Keratinocyte (primary cell): ENCODE measurements around the gene GLA. TPM values are rescaled to one million over a fixed set of nuclear protein-coding genes. Genes with fewer than 3 reads are reported as not detected.

Source experiments
- DNase-seq: peaks from one replicate; pipeline ENCODE4 v3.0.0-alpha.2; 2011; ENCODE audit warnings: low read depth, missing footprints, low spot score
- FAIRE-seq: peaks from 2 replicates; lab custom pipeline; 2011; peaks lifted over from hg19 to GRCh38; lab: Jason Lieb, UNC
- H2AFZ ChIP-seq: 2 replicates; pipeline ENCODE4 v1.6.0; 2012; ENCODE audit warnings: low read length, control low read depth, inconsistent platforms; ENCODE audit not compliant: control insufficient read depth
- H3K27ac ChIP-seq: 2 replicates; pipeline ENCODE4 v1.5.1; 2011; ENCODE audit warnings: low read length; ENCODE audit not compliant: control insufficient read depth, insufficient read depth
- H3K27me3 ChIP-seq: 3 replicates; pipeline ENCODE4 v1.6.0; 2011; ENCODE audit warnings: low read length; ENCODE audit not compliant: control insufficient read depth, insufficient read depth; ENCODE audit errors: extremely low read depth
- H3K36me3 ChIP-seq, 2 experiments: 2 replicates in 1 of 2; 3 replicates in 1 of 2; pipeline ENCODE4 v1.5.1; 2011; ENCODE audit warnings: low read length in 2 of 2, mild to moderate bottlenecking in 1 of 2; ENCODE audit not compliant: control insufficient read depth in 2 of 2, insufficient read depth in 2 of 2; ENCODE audit errors: extremely low read depth in 1 of 2
- H3K4me1 ChIP-seq: 3 replicates; pipeline ENCODE4 v1.5.1; 2011; ENCODE audit warnings: low read length; ENCODE audit not compliant: control insufficient read depth, insufficient read depth; ENCODE audit errors: extremely low read depth
- H3K4me2 ChIP-seq: 3 replicates; pipeline ENCODE4 v1.6.0; 2011; ENCODE audit warnings: low read depth, low read length; ENCODE audit not compliant: control insufficient read depth, insufficient read depth; ENCODE audit errors: extremely low read depth
- H3K4me3 ChIP-seq, 3 experiments: fragments of 200-600 bp in 1 of 3; sonication (generic) in 1 of 3; 2 replicates in 2 of 3; 3 replicates in 1 of 3; pipeline ENCODE4 v1.5.1; 2011 to 2016; ENCODE audit warnings: low read length in 3 of 3, mild to moderate bottlenecking in 3 of 3, control low read depth in 2 of 3, inconsistent platforms in 1 of 3, low read depth in 1 of 3, mixed read lengths in 1 of 3, mixed run types in 1 of 3, moderate library complexity in 1 of 3; ENCODE audit not compliant: control insufficient read depth in 2 of 3, insufficient read depth in 2 of 3; ENCODE audit errors: extremely low read depth in 1 of 3
- H3K79me2 ChIP-seq: 2 replicates; pipeline ENCODE4 v1.6.0; 2012; ENCODE audit warnings: low read length; ENCODE audit not compliant: control insufficient read depth, insufficient read depth
- H3K9ac ChIP-seq: 3 replicates; pipeline ENCODE4 v1.6.0; 2011; ENCODE audit warnings: low read length; ENCODE audit not compliant: control insufficient read depth, insufficient read depth; ENCODE audit errors: extremely low read depth
- H3K9me1 ChIP-seq: 3 replicates; pipeline ENCODE4 v1.6.0; 2011; ENCODE audit warnings: low read length; ENCODE audit not compliant: control insufficient read depth, insufficient read depth; ENCODE audit errors: extremely low read depth
- H3K9me3 ChIP-seq: 2 replicates; pipeline ENCODE4 v1.5.1; 2012; ENCODE audit warnings: low read depth, low read length; ENCODE audit not compliant: control insufficient read depth
- H4K20me1 ChIP-seq: 3 replicates; pipeline ENCODE4 v1.6.0; 2011; ENCODE audit warnings: low read length; ENCODE audit not compliant: control insufficient read depth, insufficient read depth; ENCODE audit errors: extremely low read depth
- EZH2 ChIP-seq: IDR thresholded peaks from one replicate; pipeline ENCODE4 v1.6.1; 2012; ENCODE audit warnings: inconsistent platforms, mild to moderate bottlenecking, low read length, moderate library complexity
- dilution Hi-C: fragments of 300-500 bp; cut with MboI; formaldehyde crosslinking; loops from one replicate; pipeline ENCODE4 v1.7.0; 2020; ENCODE audit warnings: low sequenced_read_pairs; ENCODE audit not compliant: extremely low pct_ligation_motif_present
- polyA plus RNA-seq, 5 experiments: library from polyadenylated mRNA; depleted of rRNA in 3 of 5; stranded (reverse) in 3 of 5; stranded (forward) in 1 of 5; unstranded in 1 of 5; fragments of >200 nt; gene quantifications; 1 replicate in 1 of 5; 2 replicates in 3 of 5; 3 replicates in 1 of 5; pipeline versions ENCODE4 v1.2.1 to v1.2.3, GENCODE V29; 2011 to 2012; ENCODE audit warnings: missing spikeins in 2 of 5, low read depth in 1 of 5, low replicate concordance in 1 of 5
- TF ChIP-seq, protein P1 (sequence below), 3 experiments: IDR thresholded peaks in 1 of 3; conservative IDR thresholded peaks in 1 of 3; optimal IDR thresholded peaks in 1 of 3; 2 replicates in 2 of 3; 3 replicates in 1 of 3; pipeline versions ENCODE3 to v1.5.1; 2011; ENCODE audit warnings: low read length in 3 of 3, mild to moderate bottlenecking in 3 of 3, moderate library complexity in 2 of 3, control low read depth in 1 of 3, inconsistent platforms in 1 of 3; ENCODE audit not compliant: insufficient read depth in 2 of 3; ENCODE audit errors: extremely low read depth in 1 of 3

GLA gene
- polyA plus RNA-seq, 1 donor (not counting 4 experiments of a cell fraction or from before 2014, with no cell fraction given) = 62.1 TPM

DNA sequence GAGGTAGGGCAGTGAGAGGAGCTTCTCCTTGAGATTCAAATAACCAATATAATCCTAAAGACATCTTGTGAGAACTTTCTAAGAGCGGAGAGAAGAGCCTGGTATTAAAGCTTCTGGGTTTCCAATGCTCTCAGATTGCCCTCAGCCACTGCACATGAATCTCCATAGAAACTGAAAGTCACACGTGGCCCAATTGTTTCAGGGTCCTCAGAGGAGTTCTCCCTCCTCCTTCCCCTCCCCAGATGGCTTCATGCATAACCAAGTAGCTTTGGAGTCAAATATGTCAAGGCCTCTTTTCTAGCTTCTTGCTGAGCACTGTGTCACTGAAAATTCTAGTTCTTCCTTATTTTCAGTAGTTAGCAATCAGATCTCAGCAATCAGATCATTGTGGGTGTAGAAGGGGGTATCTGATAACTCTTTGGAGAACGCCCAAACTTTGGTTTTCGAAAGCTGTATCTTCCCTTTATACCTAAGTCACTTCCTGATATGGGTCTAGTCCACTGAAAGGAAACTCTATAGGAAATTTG, 24.0 kb downstream of the GLA start:
- H2AFZ ChIP-seq = no peak overlapping the region
- no peaks in the 10 kb centered on the region for H3K4me1 ChIP-seq
- H3K36me3 ChIP-seq = no peaks in the 10 kb centered on the region
- no peak overlapping the region for H3K27ac ChIP-seq
- no peak overlapping the region for H3K9ac ChIP-seq
- FAIRE-seq (no peak), DNase-seq (no peak)
- no peak overlapping the region for H3K4me2 ChIP-seq
- TF ChIP-seq EZH2 = no peak
- TF ChIP-seq, protein P1, sequence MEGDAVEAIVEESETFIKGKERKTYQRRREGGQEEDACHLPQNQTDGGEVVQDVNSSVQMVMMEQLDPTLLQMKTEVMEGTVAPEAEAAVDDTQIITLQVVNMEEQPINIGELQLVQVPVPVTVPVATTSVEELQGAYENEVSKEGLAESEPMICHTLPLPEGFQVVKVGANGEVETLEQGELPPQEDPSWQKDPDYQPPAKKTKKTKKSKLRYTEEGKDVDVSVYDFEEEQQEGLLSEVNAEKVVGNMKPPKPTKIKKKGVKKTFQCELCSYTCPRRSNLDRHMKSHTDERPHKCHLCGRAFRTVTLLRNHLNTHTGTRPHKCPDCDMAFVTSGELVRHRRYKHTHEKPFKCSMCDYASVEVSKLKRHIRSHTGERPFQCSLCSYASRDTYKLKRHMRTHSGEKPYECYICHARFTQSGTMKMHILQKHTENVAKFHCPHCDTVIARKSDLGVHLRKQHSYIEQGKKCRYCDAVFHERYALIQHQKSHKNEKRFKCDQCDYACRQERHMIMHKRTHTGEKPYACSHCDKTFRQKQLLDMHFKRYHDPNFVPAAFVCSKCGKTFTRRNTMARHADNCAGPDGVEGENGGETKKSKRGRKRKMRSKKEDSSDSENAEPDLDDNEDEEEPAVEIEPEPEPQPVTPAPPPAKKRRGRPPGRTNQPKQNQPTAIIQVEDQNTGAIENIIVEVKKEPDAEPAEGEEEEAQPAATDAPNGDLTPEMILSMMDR (optimal IDR thresholded peaks at IDR 0.05 in 1 of 3, IDR thresholded peaks at IDR 0.05 in 1 of 3, conservative IDR thresholded peaks at IDR 0.05 in 1 of 3; ENCODE audit: extremely low read depth in 1 of 3, insufficient read depth in 2 of 3, low read length in 3 of 3) = no peak
- H3K79me2 ChIP-seq = no peaks in the 10 kb centered on the region
- H3K9me1 ChIP-seq = no peaks in the 10 kb centered on the region
- no peaks in the 10 kb centered on the region for H4K20me1 ChIP-seq
- no peaks in the 10 kb centered on the region for H3K9me3 ChIP-seq
- dilution Hi-C loops = no loop called here
- H3K4me3 ChIP-seq = no peak overlapping the region
- H3K27me3 ChIP-seq = no peaks in the 10 kb centered on the region

DNA sequence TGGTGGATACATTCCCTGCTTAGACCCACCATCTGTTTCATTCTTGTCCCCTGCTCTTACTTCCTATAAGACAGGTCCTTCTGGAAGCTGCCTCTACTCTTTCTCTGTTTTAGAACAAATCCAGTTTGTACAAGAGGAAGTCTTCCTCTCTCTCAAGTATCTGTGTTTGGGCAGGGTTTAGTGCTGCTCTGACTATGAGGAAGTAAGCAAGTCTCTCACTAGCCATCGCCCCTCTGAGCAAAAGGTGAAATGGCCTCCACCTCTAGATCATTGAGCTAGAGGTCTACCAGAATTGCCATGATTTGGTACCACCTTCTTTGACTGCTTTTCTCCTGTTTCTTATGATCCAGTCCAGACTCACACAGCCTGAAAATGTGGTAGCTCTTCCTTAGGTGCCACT, 30.2 kb downstream of the GLA start:
- no peak overlapping the region for H3K4me2 ChIP-seq
- FAIRE-seq = no peak
- DNase-seq = no peak
- TF ChIP-seq, protein P1 (optimal IDR thresholded peaks at IDR 0.05 in 1 of 3, IDR thresholded peaks at IDR 0.05 in 1 of 3, conservative IDR thresholded peaks at IDR 0.05 in 1 of 3; ENCODE audit: extremely low read depth in 1 of 3, insufficient read depth in 2 of 3, low read length in 3 of 3) = no peak
- TF ChIP-seq EZH2 = no peak
- no peak overlapping the region for H3K4me3 ChIP-seq
- H3K9ac ChIP-seq = no peak overlapping the region
- no peaks in the 10 kb centered on the region for H3K36me3 ChIP-seq
- H3K9me3 ChIP-seq = no peaks in the 10 kb centered on the region
- H3K4me1 ChIP-seq = no peaks in the 10 kb centered on the region
- H3K9me1 ChIP-seq = no peaks in the 10 kb centered on the region
- no peak overlapping the region for H3K27ac ChIP-seq
- H4K20me1 ChIP-seq = no peaks in the 10 kb centered on the region
- H3K27me3 ChIP-seq = no peaks in the 10 kb centered on the region
- H2AFZ ChIP-seq = no peak overlapping the region
- dilution Hi-C loops = no loop called here
- H3K79me2 ChIP-seq = no peaks in the 10 kb centered on the region
